T-helper 17 cell (primary cell): Measurements from ENCODE around the gene CALML4. TPM values are rescaled to one million over a fixed set of nuclear protein-coding genes. Genes with fewer than 3 reads are reported as not detected.
A peak's percentile ranks its signal among the peaks of the same experiment; 100 is the strongest.
"Not testable (repeated sequence)": the region's sequence is repeated elsewhere in the genome, so short reads cannot be mapped to it uniquely, and the experiment has no call there.

Experiments used
- ATAC-seq: fragments of 150-1000 bp; cut with Tn5 transposase; 2 replicates; pipeline ENCODE4 v1.10.0; 2021; ENCODE audit warnings: mild to moderate bottlenecking, moderate library complexity
- DNase-seq, 3 donors: peaks; one replicate each; pipeline versions ENCODE4 v3.0.0 to v3.0.0-alpha.2; 2020 to 2021
- H3K9me3 ChIP-seq: one replicate; pipeline ENCODE4 v1.7.0; 2013; ENCODE audit warnings: low read length, mild to moderate bottlenecking; ENCODE audit not compliant: control insufficient read depth, poor library complexity, severe bottlenecking
- H3K27ac Mint-ChIP-seq: one replicate; pipeline ENCODE4 v1.8.0; 2022; ENCODE audit warnings: mild to moderate bottlenecking, moderate library complexity, mixed read lengths
- H3K27me3 Mint-ChIP-seq: one replicate; pipeline ENCODE4 v1.8.0; 2022; ENCODE audit warnings: mixed read lengths
- H3K36me3 Mint-ChIP-seq: one replicate; pipeline ENCODE4 v1.8.0; 2022; ENCODE audit warnings: low read depth, mixed read lengths
- H3K4me1 Mint-ChIP-seq: one replicate; pipeline ENCODE4 v1.8.0; 2022; ENCODE audit warnings: mild to moderate bottlenecking, mixed read lengths
- H3K4me3 Mint-ChIP-seq: one replicate; pipeline ENCODE4 v1.8.0; 2022; ENCODE audit warnings: mild to moderate bottlenecking, moderate library complexity, mixed read lengths
- total RNA-seq, 4 donors: library from RNA in 2 of 4; stranded (reverse) in 2 of 4; gene quantifications; one replicate each; pipeline ENCODE4 v1.2.3 and lab custom pipeline; 2022 to 2026

Gene CALML4, protein sequence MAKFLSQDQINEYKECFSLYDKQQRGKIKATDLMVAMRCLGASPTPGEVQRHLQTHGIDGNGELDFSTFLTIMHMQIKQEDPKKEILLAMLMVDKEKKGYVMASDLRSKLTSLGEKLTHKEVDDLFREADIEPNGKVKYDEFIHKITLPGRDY
- 1 to 10 TPM; 2.4 to 2.6 TPM for total RNA-seq
- 0 to 0.46 reads per million in 2 donors for total RNA-seq (lab: John Stamatoyannopoulos, UW)

DNA sequence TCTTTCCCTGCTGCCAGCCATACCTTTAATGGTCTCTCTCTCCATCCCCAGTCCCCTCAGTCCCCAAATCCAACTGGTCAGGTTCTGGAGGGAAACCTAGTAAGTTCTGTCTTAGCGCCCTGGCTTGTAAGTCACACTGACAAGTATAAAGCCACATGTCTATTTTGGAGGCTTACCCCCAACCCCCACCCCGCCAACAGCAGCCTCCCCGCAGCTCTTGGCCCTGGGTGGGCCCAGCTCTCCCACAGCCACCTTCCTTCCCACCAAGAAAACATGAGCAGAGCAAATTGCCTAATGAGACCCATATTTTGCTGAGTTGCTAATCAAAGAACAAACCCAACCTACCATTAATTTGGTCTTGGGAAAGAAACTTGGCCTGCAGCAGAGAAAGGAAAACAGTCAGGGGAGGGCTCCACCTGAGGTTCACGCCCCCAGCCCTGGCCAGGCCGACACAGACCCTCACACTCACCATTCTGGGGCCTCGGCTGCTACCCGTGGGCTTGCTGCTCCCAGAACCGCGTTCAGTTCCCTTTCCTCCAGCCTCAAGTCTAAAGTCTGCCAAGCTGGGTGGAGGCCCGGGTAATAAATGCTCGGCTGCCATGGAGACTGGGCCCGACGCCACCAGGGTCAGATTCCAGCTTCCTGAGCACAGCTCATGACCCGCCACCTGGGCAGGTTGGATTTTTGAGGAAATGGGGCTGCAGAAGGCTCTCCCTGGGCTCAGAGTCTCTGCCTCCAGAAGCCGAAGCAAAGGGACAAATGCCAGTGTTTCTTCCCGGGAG, at the start of gene CALML4:
Gene CALML4, minus strand, starts transcription at position 557 of the 782 bp plus-strand sequence. Its CDS starts 85 bp downstream, at position 472.
- DNase-seq (no peak), ATAC-seq (no peak)
- no peaks in the 10 kb centered on the region for H3K9me3 ChIP-seq
- H3K4me3 Mint-ChIP-seq = peak within 1 kb of the TSS; percentile 12
- peaks cover 11% of the 10 kb centered on the region for H3K4me1 Mint-ChIP-seq
- peak within 1 kb of the TSS; percentile 43 for H3K27ac Mint-ChIP-seq
- H3K36me3 Mint-ChIP-seq = no peaks in the 10 kb centered on the region
- no peaks in the 10 kb centered on the region for H3K27me3 Mint-ChIP-seq

DNA sequence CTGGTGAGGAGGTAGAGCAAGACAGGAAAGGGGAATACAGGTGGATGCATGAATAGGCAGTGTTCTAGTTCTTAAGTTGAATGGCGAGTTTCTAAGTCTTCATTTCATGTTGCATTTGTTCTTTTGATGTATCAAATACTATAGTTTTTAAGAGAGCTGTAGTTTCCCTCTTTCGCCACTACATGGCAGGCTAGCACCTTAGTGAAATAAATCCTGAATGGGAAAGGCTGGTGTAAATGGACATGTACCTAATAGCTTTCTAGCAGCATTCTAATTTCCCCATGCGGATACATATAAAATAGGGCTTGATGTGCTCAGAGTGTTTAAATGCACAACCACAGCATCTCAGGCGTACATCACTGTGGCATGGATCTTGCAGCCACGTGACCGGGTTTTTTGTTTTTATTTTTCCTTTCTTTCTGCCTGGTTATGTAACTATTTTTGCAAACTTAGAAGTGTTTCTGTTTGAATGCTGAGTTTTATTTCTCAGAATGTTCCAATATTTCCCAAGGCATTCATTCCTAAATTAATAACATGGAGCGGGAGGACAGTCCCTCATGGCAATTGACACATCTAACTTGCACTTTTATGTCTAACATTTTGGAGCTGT, 47.9 kb upstream of the CALML4 start:
- DNase-seq = no peak
- H3K27me3 Mint-ChIP-seq = no peaks in the 10 kb centered on the region
- H3K36me3 Mint-ChIP-seq = no peaks in the 10 kb centered on the region
- peak; percentile 69 for ATAC-seq
- no peaks in the 10 kb centered on the region for H3K9me3 ChIP-seq
- H3K4me3 Mint-ChIP-seq = no peak overlapping the region
- H3K4me1 Mint-ChIP-seq = peaks cover 5% of the 10 kb centered on the region
- no peak overlapping the region for H3K27ac Mint-ChIP-seq

GRCh38 chr15:68249058-68249713, 44.1 kb upstream of the CALML4 start:
- H3K27ac Mint-ChIP-seq = no peak overlapping the region
- H3K36me3 Mint-ChIP-seq = no peaks in the 10 kb centered on the region
- ATAC-seq (no peak), DNase-seq (no peak)
- H3K4me1 Mint-ChIP-seq = peaks cover 2% of the 10 kb centered on the region
- H3K9me3 ChIP-seq = peaks cover 2% of the 10 kb centered on the region
- no peak overlapping the region for H3K4me3 Mint-ChIP-seq
- H3K27me3 Mint-ChIP-seq = peaks cover 5% of the 10 kb centered on the region

GRCh38 chr15:68244235-68244634, 39.1 kb upstream of the CALML4 start:
- no peak for ATAC-seq
- Mint-ChIP-seq H3K4me1 (peaks cover 2% of the 10 kb centered on the region), H3K36me3 (peaks cover 2% of the 10 kb centered on the region)

GRCh38 chr15:68241088-68241935, 36.2 kb upstream of the CALML4 start:
- ATAC-seq (no peak), DNase-seq (no peak)
- peaks cover 6% of the 10 kb centered on the region for H3K27me3 Mint-ChIP-seq
- H3K4me1 Mint-ChIP-seq = peaks cover 6% of the 10 kb centered on the region
- no peak overlapping the region for H3K4me3 Mint-ChIP-seq
- H3K9me3 ChIP-seq = peaks cover 5% of the 10 kb centered on the region
- peaks cover 4% of the 10 kb centered on the region for H3K36me3 Mint-ChIP-seq
- H3K27ac Mint-ChIP-seq = no peak overlapping the region

More at GRCh38 chr15:68244235-68244634, 39.1 kb upstream of the CALML4 start:
- no peak overlapping the region for H3K4me3 Mint-ChIP-seq
- H3K27me3 Mint-ChIP-seq = peaks cover 5% of the 10 kb centered on the region
- peaks cover 5% of the 10 kb centered on the region for H3K9me3 ChIP-seq
- no peak for DNase-seq
- H3K27ac Mint-ChIP-seq = no peak overlapping the region

DNA sequence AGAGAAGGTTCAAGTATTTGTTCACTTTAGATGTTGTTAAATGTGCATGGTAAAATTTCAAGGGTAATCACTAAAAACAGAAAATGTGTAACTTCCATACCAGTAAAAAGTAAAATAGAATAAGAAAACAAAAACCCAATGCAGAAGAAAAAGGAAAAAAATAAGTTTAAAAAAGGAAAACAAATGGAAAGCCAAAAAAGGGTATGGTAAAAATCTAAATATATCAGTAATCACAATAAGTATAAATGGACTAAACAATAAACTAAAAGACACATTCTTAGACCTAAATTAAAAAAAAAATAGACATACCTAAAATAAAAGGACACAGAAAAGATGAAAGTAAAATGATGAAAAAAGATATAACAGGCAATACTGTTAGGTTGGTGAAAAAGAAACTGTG, 33.9 kb upstream of the CALML4 start:
- H3K27me3 Mint-ChIP-seq = peaks cover 13% of the 10 kb centered on the region
- no peak for ATAC-seq
- peaks cover 7% of the 10 kb centered on the region for H3K4me1 Mint-ChIP-seq
- peaks cover under 1% of the 10 kb centered on the region for H3K9me3 ChIP-seq
- H3K4me3 Mint-ChIP-seq = no peak overlapping the region
- no peak overlapping the region for H3K27ac Mint-ChIP-seq
- H3K36me3 Mint-ChIP-seq = peaks cover 4% of the 10 kb centered on the region
- DNase-seq = no peak

DNA sequence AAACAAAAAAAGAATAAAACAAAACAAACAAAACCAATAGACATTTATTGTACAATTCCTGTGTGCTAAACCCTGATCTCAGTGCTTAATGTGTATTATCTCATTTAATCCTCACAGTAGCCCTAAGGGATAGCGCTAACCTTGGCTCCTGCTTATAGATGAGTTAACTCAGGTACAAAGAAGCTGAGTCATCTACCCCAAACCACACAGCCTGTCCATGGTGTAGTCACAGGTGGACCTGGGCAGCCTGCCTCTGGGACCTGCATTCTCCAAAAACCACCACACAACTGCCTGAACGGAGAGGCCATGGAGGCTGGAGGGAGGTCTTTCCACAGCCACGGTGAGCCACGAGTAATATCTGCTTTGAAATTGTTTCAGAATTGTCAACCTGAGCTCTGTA, 29.9 kb upstream of the CALML4 start:
- Mint-ChIP-seq H3K27ac (no peak overlapping the region), H3K36me3 (peaks cover 2% of the 10 kb centered on the region), H3K27me3 (peaks cover 15% of the 10 kb centered on the region), H3K4me3 (no peak overlapping the region), H3K4me1 (peaks cover 10% of the 10 kb centered on the region)
- no peak for DNase-seq
- ATAC-seq = no peak
- no peaks in the 10 kb centered on the region for H3K9me3 ChIP-seq

- H3K4me3 Mint-ChIP-seq, ATAC-seq, H3K27ac Mint-ChIP-seq, H3K9me3 ChIP-seq, DNase-seq, H3K36me3 Mint-ChIP-seq: not testable (repeated sequence)
- Mint-ChIP-seq H3K4me1 (peaks cover 12% of the 10 kb centered on the region), H3K27me3 (peaks cover 17% of the 10 kb centered on the region)
Observed at GRCh38 chr15:68234520-68234919, 29.4 kb upstream of the CALML4 start.

GRCh38 chr15:68234060-68234459, 28.9 kb upstream of the CALML4 start:
- peaks cover 2% of the 10 kb centered on the region for H3K36me3 Mint-ChIP-seq
- H3K4me3 Mint-ChIP-seq = no peak overlapping the region
- H3K27me3 Mint-ChIP-seq = peaks cover 17% of the 10 kb centered on the region
- DNase-seq = no peak
- peaks cover 12% of the 10 kb centered on the region for H3K4me1 Mint-ChIP-seq
- no peaks in the 10 kb centered on the region for H3K9me3 ChIP-seq
- no peak for ATAC-seq
- no peak overlapping the region for H3K27ac Mint-ChIP-seq

GRCh38 chr15:68232937-68233336, 27.8 kb upstream of the CALML4 start:
- Mint-ChIP-seq H3K4me3 (no peak overlapping the region), H3K27ac (no peak overlapping the region), H3K27me3 (peaks cover 17% of the 10 kb centered on the region), H3K4me1 (peaks cover 22% of the 10 kb centered on the region), H3K36me3 (peaks cover 2% of the 10 kb centered on the region)
- ATAC-seq (no peak), DNase-seq (no peak)
- H3K9me3 ChIP-seq = no peaks in the 10 kb centered on the region

- Mint-ChIP-seq H3K4me3 (no peak overlapping the region), H3K36me3 (peaks cover 2% of the 10 kb centered on the region)
Observed at GRCh38 chr15:68232449-68232848, 27.3 kb upstream of the CALML4 start.

DNA sequence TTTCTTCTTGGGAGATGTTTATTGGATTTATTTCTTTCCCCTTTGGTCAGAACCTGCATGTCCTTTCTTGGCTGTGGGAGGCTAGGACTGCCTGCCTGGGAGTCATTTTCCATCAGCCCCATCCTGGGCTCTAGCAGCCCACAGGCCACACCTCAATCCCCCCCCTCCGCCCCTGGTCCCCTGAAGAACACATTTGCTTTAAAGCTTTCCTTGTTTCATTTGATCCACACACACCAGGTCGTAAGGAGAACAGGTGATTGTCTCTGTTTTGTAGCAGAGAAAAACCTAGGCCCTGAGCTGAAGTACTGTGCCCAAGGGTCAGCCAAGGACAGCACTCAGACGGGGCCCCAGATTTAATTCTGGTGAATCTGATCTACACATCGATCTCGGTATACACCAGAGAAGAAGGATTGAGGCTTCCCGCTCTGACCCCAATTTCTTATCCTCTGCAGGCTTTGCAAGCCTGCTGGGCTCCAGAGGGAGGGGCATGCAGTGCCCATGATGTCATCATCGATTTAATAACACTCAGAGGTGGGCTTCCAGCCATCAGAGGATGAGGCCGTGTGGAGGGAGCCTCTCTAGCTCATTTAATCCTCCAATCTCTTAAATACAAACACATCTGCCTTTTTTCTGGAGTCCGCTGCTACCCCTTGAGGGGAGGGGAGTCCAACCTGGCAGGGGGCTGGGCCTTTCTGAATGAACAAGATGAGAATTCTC, 26.1 kb upstream of the CALML4 start:
- Mint-ChIP-seq H3K36me3 (no peaks in the 10 kb centered on the region), H3K27ac (no peak overlapping the region), H3K4me3 (peak overlapping the region; percentile 33), H3K4me1 (peaks cover 19% of the 10 kb centered on the region), H3K27me3 (peaks cover 11% of the 10 kb centered on the region)
- no peaks in the 10 kb centered on the region for H3K9me3 ChIP-seq
- ATAC-seq (no peak), DNase-seq (no peak)

More at GRCh38 chr15:68232449-68232848, 27.3 kb upstream of the CALML4 start:
- DNase-seq = no peak
- Mint-ChIP-seq H3K27ac (no peak overlapping the region), H3K4me1 (peaks cover 22% of the 10 kb centered on the region), H3K27me3 (peaks cover 14% of the 10 kb centered on the region)
- H3K9me3 ChIP-seq = no peaks in the 10 kb centered on the region
- no peak for ATAC-seq
